CD4-positive, alpha-beta T cell treated with Interleukin-15 for 4 hours (primary cell): Measurements from ENCODE around the gene CATSPER1.
"Not testable (repeated sequence)": the region's sequence is repeated elsewhere in the genome, so short reads cannot be mapped to it uniquely, and the experiment has no call there.

Experiments used
- DNase-seq: peaks from one replicate; pipeline ENCODE4 v3.0.0-alpha.2; 2020; ENCODE audit warnings: low spot score

CATSPER1 gene

GRCh38 chr11:66020618-66021357 is 5.5 kb downstream of the CATSPER1 start:
- DNase-seq = peak; percentile 20

- no peak for DNase-seq
Measured at GRCh38 chr11:66020212-66020611, 6.1 kb downstream of the CATSPER1 start.

DNA sequence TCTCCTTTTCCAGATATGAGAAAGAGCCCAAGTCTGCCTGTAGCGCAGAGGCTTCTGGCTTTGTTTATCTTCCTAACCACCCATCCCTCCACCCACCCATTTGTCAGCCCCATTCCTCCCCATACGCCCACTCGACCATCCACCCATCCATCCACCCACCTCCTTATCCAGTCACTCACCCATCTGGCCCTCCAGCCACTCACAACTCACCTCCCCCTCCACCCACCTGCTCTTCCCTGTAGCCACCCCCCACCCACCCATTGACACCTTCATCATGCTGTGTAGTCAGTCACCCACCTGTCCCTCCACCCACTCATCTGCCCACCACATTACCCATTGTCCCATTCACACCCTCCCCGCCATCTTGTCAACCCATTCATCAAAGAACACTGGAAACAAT is 9.0 kb downstream of the CATSPER1 start:
- no peak for DNase-seq

DNA sequence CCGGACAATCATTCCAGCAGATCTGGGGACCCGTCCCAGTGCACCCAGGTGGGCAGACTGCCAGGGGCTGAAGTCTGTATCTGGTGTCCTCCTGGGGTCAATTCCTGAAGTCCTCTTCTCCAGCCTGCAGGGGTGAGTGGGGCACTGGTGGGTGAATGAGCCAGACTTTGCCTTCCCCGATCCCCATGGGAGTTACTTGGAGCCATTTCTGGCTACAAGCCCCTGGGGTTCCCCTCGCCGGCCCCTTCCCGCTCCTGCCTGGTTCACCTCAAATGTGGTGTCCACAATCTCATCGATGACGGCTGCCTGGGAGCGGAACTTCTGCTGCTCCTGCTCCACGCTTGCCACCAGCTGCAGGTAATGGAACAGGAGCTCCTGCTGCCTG is 9.5 kb downstream of the CATSPER1 start:
- DNase-seq = no peak

GRCh38 chr11:66015936-66016792 is 10.1 kb downstream of the CATSPER1 start:
- DNase-seq = no peak

- DNase-seq = no peak
Measured at GRCh38 chr11:66015454-66015881, 10.8 kb downstream of the CATSPER1 start.

DNA sequence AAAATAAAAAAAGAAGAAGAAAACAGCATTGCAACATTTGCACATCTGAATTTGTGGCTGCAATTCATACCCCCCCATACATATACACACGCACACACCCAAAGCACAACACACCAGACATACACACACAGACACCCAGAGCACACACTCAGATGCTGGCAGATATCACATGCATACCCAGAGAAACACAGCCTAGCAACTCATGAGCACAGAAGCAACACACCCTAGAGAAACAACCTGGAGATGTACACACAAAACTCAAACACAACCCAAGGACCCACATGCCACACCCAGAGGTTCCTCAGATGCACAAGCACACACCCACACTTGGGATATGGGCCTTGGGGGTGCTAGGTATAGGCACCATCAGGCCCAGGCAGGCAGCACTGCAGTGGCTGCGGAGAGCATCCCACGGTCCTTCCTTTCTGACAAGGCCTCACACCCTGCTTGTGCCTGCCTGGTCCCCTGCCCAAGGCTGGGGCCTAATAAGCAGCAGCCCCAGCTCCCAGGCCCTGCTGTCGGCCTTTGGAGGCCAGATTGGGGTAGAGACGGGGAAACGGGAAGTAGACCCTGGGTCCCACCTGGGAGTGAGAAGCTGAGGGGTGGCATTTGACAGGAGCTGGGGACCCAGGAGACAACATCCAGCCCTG is 11.3 kb downstream of the CATSPER1 start:
- DNase-seq = no peak

- DNase-seq = no peak
Measured at GRCh38 chr11:66013762-66014100, 12.5 kb downstream of the CATSPER1 start.

DNA sequence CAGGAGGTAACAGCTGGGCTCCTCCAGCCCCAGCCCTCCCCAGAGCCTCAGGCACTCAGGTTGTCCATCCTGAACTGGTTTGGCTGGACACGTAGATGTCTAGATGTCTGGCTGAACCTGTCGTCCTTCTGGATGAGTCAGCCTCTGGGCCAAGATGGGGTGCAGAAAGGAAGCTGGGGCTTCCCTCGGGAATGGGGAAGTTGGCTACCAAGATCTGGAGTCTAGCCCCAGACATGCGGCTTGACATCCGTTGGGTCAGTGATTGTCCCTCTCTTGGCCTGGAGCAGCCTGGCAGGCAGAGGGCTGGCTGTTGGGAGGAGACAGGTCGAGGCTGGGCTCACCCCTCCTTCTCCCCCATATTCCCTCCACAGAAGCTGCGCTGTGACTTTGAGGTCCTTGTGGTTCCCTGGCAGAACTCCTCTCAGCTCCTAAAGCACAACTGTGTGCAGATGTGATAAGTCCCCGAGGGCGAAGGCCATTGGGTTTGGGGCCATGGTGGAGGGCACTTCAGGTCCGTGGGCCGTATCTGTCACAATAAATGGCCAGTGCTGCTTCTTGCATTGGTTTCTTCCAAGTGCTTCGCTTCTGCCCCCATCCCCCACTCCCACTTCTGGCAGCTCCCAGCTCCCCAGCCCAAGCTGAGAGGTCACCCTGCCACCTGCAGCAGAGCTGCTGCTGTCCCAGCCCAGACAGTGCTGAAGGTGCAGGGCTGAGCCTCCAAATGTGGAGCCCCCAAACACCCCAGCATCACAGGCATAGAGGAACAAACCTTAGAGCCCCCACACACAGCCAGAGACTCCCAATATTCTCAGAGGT is 13.1 kb downstream of the CATSPER1 start:
- no peak for DNase-seq

DNA sequence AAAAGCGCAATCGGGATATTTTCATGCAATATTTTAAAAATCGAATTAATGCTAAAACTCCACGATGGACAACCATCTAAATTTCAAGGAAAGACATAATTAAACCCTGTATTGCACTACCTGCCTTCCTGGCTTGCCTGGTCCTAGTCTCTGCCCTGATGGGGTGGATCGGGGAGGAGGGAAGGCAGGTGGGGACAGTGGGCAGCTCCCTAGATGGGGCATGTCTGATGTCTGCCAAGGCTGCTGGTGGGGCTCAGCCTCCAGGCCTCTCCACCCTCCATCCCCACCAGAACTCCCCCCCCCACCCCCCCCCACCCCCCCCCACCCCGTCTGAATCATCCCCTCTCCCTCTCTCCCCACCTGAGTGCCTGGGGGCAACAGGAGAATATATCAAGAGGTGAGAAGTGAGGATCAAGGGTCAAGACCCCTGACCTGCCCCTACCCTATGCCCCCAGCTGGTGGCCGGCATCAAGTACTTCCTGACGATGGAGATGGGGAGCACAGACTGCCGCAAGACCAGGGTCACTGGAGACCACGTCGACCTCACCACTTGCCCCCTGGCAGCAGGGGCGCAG is 13.8 kb downstream of the CATSPER1 start:
- DNase-seq = no peak

DNA sequence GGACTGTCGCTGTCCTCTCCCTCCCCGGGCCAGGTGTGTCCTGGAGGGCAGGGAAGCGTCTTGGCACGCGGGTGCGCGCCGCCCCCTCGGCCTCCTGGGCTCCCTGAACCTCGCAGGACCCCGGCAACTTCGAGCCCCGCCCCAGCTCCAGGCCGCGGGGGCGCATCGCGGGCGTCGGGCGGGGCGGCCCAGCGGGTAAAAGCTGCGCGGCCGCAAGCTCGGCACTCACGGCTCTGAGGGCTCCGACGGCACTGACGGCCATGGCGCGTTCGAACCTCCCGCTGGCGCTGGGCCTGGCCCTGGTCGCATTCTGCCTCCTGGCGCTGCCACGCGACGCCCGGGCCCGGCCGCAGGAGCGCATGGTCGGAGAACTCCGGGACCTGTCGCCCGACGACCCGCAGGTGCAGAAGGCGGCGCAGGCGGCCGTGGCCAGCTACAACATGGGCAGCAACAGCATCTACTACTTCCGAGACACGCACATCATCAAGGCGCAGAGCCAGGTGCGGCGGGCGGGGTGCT is 14.4 kb downstream of the CATSPER1 start, which contains the start of gene CST6:
CST6 (plus strand) TSS at position 224 of the 519 bp plus-strand sequence; CDS start at position 261, 37 bp downstream.
- no peak for DNase-seq

DNA sequence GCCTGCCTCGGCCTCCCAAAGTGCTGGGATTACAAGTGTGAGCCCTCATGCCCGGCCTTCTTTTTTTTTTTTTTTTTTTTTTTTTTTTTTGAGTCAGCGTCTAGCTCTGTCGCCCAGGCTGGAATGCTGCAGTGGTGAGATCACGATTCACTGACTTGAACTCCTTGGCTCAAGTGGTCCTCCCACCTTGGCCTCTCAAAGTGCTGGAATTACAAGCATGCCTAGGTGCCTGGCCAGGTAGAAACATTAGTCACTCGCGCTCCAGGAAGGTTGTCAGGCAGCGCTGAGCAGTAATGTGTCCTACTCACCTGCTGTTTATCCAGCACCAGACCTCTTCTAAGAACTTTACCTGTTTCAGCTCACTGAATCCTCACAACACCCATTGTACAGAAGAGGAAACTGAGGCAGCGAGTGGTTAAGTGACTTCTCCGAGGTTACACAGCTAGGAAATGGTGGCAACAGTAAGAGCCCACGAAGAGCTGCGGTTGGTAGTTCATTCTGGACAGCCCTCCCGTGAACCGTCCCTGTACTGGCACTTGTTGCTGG is 15.0 kb downstream of the CATSPER1 start:
- DNase-seq = no peak

GRCh38 chr11:66010036-66010435 is 16.2 kb downstream of the CATSPER1 start:
- not testable (repeated sequence) for DNase-seq

DNA sequence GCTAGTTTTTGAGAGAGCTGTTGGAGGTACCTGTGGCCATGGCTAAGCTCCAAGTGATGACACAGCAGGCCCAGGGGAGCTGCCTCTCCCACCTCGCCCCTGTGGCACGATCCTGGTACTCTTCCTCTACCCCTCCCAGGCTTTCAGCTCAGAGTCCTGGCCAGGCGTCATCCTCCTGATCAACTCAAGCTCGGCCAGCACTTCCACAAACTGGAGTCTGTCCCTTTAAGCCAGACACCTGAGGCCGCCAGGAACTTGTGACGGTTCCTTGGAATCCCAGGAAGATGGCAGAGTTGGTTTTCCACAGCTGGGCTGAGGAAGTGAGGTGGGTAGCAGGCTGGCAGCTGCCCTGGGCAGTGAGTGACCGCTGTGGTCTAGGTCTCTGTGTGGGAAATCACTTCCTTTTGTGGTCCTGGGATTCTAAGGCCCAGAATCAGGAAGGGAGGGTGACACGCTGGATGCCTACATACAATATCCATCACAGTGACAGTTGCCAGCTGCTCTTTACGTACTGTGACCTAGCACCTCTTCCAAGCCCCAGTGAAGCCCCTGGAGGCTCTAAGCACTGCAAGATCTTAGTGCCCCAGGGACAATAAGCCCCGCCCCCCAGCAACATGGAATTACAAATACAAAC is 17.7 kb downstream of the CATSPER1 start:
- no peak for DNase-seq

DNA sequence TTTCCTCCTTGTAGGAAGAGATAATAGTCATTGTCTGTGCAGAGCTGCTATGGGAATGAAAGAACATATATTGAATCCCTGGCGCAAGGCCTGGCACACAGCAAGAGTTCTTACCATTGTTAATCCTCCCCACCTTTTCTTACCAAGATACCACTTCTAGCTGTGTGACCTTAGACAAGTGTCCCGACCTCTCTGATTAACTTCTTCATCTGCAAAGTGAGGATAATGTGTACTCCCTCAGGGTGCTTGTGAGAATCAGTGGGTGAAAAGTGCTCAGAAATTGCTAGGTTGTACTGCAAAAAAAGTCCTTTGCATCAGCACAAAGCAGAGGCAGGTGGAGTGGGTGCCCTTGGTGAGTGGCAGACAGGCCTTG is 18.2 kb downstream of the CATSPER1 start:
- no peak for DNase-seq

DNA sequence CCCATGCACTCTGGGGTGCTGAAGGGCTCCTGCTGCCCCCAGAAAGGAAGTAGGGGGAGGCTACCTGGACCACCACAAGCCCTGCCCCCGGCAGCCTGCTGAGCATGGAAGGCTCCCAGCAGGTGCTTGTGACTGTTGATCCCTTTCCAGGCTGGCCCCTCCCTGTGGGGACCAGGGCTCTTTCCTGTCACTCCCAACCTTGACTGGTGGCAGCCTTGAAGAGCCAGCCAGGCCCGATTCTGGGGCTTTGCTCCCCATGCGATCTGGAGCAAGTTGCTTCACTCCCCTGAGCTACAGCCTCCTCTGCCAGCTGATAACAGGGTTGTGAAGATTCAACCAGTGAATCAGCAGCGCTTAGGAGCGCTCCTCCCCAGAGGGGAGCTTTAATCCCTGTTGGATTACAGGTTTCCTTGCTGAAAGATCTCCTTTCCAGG is 19.1 kb downstream of the CATSPER1 start:
- DNase-seq = no peak

- no peak for DNase-seq
Measured at GRCh38 chr11:66006891-66007176, 19.4 kb downstream of the CATSPER1 start.

DNA sequence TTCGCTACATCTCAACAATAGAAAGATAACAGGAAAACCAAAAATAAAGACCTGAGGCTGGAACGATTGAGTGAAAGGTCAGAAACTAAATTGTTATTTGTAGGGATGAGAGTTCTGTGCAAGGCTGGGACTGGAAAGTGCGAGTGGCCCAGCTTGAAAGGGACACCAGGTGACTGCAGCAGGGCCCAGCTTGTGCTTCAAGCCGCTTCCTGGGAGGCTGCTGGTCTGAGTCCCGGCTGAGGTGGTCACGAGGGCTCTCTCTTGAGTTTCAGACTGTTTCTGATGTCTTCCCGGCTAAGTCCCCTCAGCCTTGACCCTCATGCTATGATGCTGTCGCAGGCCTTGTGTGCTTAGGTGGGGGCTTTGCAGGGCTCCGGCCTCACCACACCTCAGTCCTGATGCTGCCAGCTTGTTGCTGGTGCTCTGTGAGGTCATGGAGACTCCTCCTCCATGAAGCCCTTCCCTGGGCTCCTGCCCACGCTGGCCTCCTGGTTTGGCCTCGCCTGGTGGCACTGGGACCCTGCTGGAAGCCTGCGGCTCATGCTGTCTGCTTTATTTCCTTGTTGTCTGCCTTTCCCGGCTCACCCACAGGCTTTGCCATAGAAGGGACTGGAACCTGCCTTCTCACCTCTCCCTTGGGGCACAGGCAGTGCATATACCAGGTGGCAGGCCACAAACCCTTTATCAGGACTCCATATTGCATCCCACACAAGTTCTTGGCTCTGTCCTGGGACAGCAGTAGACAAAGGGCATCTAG is 20.0 kb downstream of the CATSPER1 start:
- DNase-seq = no peak

DNA sequence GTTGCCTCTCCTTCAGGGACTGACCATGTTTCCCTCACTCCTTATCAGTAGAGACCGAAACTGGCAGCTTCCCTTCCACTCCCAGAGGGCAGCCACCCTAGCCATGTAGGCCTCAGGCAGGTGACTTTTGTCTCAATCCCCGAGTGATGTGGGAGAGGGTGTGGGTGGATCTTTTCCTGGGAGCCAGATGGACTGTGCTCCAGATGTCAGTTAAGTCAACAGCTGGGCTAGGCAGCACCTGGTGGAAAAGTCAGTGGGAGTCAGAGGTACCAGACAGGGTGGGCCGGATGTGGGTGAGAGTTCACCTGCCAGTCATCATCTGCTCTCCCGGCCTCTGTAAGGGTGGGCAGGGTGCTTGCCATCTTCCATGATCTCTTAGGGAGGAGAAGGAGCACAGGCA is 22.1 kb downstream of the CATSPER1 start:
- no peak for DNase-seq

DNA sequence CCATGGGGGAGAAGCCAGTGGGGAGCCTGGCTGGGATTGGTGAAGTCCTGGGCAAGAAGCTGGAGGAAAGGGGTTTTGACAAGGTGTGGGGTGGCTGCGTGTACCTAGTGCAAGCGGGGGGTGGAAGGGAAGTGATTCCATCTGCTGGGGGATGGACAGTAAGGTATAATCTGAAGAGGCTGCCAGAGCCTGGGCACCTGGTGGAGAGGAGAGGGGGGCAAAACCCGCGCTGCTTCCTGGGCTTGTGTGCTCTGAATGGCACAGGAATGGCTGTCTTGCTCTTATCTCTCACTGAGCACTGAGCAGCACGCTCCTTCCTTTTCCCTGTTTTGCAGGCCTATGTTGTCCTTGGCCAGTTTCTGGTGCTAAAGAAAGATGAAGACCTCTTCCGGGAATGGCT is 23.0 kb downstream of the CATSPER1 start:
- DNase-seq = no peak
